ENCODE measurements around the gene COPS3. TPM values are rescaled to one million over a fixed set of nuclear protein-coding genes. Genes with fewer than 3 reads are reported as not detected.

COPS3 gene
- total and polyA plus RNA-seq, 2 experiments from 2014 or later, result 51.1 to 123 TPM

GRCh38 chr17:17246879-17247278, 34.2 kb downstream of the COPS3 start:
- Histone ChIP-seq H3K27ac (peak overlapping the region; percentile 34), H3K4me1 (ENCODE audit: low read depth) (no peaks in the 10 kb centered on the region), H3K36me3 (peaks cover 34% of the 10 kb centered on the region), H3K27me3 (no peaks in the 10 kb centered on the region), H3K9me3 (ENCODE audit: low read depth) (no peaks in the 10 kb centered on the region), H3K4me3 (no peak overlapping the region)
- no peak for TF ChIP-seq CTCF (IDR thresholded peaks at IDR 0.05; ENCODE audit: low read depth, low read length)
- no peak for DNase-seq (ENCODE audit: low read depth in 1 of 2, low spot score in 1 of 2)

GRCh38 chr17:17243163-17243562, 37.9 kb downstream of the COPS3 start:
- no peak overlapping the region for H3K4me3 ChIP-seq
- no peaks in the 10 kb centered on the region for H3K9me3 ChIP-seq (ENCODE audit: low read depth)
- H3K4me1 ChIP-seq (ENCODE audit: low read depth), result no peaks in the 10 kb centered on the region
- no peak overlapping the region for H3K27ac ChIP-seq
- no peaks in the 10 kb centered on the region for H3K27me3 ChIP-seq
- H3K36me3 ChIP-seq, result peaks cover 18% of the 10 kb centered on the region
- no peak for TF ChIP-seq CTCF (IDR thresholded peaks at IDR 0.05; ENCODE audit: low read depth, low read length)
- DNase-seq (ENCODE audit: low read depth in 1 of 2, low spot score in 1 of 2), result no peak

- no peak for DNase-seq (ENCODE audit: low read depth in 1 of 2, low spot score in 1 of 2)
- Histone ChIP-seq H3K9me3 (ENCODE audit: low read depth) (no peaks in the 10 kb centered on the region), H3K27me3 (no peaks in the 10 kb centered on the region), H3K36me3 (peaks cover 15% of the 10 kb centered on the region), H3K4me3 (no peak overlapping the region), H3K4me1 (ENCODE audit: low read depth) (no peaks in the 10 kb centered on the region), H3K27ac (no peak overlapping the region)
- no peak for TF ChIP-seq CTCF (IDR thresholded peaks at IDR 0.05; ENCODE audit: low read depth, low read length)
These were observed 38.8 kb downstream of the COPS3 start for GRCh38 chr17:17242246-17242645.

GRCh38 chr17:17241656-17242055, 39.4 kb downstream of the COPS3 start:
- TF ChIP-seq CTCF (IDR thresholded peaks at IDR 0.05; ENCODE audit: low read depth, low read length), result no peak

GRCh38 chr17:17239832-17240231, 41.2 kb downstream of the COPS3 start:
- H3K4me3 ChIP-seq, result no peak overlapping the region
- no peak for TF ChIP-seq CTCF (IDR thresholded peaks at IDR 0.05; ENCODE audit: low read depth, low read length)
- no peaks in the 10 kb centered on the region for H3K27me3 ChIP-seq
- H3K27ac ChIP-seq, result no peak overlapping the region
- no peak for DNase-seq (ENCODE audit: low read depth in 1 of 2, low spot score in 1 of 2)
- no peaks in the 10 kb centered on the region for H3K9me3 ChIP-seq (ENCODE audit: low read depth)
- H3K36me3 ChIP-seq, result no peaks in the 10 kb centered on the region
- H3K4me1 ChIP-seq (ENCODE audit: low read depth), result peaks cover 11% of the 10 kb centered on the region

More at GRCh38 chr17:17241656-17242055, 39.4 kb downstream of the COPS3 start:
- H3K4me3 ChIP-seq, result no peak overlapping the region
- DNase-seq (ENCODE audit: low read depth in 1 of 2, low spot score in 1 of 2), result no peak
- H3K27me3 ChIP-seq, result no peaks in the 10 kb centered on the region
- H3K9me3 ChIP-seq (ENCODE audit: low read depth), result no peaks in the 10 kb centered on the region
- H3K36me3 ChIP-seq, result peaks cover 9% of the 10 kb centered on the region
- no peak overlapping the region for H3K27ac ChIP-seq
- no peaks in the 10 kb centered on the region for H3K4me1 ChIP-seq (ENCODE audit: low read depth)
